ENCODE measurements around the gene LINGO4.
A peak's percentile ranks its signal among the peaks of the same experiment; 100 is the strongest.

LINGO4 gene, protein sequence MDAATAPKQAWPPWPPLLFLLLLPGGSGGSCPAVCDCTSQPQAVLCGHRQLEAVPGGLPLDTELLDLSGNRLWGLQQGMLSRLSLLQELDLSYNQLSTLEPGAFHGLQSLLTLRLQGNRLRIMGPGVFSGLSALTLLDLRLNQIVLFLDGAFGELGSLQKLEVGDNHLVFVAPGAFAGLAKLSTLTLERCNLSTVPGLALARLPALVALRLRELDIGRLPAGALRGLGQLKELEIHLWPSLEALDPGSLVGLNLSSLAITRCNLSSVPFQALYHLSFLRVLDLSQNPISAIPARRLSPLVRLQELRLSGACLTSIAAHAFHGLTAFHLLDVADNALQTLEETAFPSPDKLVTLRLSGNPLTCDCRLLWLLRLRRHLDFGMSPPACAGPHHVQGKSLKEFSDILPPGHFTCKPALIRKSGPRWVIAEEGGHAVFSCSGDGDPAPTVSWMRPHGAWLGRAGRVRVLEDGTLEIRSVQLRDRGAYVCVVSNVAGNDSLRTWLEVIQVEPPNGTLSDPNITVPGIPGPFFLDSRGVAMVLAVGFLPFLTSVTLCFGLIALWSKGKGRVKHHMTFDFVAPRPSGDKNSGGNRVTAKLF

DNA sequence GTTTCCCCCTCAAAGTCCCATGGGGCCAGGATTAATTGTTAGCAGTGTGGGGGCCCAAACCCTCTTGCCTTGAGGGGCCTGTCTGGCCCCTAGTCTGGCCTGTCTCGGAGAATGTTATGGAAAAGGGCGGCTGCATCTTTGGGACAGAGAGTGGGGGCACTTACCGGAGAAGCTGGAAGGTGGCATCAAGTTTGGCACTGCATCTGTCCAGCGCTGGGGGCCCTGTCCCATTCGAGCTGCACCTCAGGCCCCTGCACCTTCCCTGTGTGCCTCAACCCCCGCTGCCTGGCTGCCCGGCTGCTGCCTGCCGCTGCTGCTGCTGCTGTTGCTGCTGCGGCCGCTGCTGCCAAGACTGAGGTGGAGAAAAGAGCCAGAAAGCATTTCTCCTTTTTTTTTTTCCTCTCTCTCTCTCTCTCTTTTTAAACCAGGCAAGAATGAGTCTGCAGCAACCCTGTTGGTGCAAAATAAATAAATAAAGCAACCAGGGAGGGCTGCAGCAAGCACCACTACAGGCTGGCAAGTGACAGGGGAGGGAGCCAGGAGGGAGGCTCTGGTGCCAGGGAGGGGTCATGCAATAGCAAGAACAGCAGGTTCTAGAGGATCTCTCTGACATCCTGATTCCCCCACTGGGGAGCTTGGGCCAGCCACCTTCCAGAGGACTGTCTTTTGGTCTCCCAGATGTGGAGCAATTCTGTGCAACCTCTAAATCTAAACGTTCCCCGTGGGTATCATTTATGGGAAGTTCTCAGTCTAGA, at the start of gene LINGO4:
LINGO4 (minus strand) TSS at position 354 of the 755 bp plus-strand sequence. CDS start 2,715 bp downstream, outside the sequence.
- DNase-seq, result no peak

DNA sequence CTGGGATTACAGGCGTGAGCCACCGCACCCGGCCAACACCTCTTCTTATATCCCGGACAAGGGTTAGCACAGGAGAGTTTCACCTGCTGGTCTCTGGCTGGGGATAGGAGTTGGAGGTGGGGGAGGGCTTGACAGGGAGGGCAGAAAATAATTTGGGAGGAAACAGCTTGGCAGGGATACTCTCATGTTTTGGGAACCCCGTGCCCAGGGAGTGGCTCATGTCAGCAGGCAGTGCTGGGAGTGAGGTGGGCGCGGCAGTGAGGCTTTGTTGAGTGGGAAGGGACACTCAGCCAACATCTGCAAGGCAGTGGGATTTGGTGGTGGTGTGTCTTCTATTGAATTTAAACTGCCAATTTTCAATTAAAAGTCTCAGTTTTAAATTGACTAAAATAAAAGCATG, 49.4 kb upstream of the LINGO4 start:
- DNase-seq, result no peak

DNA sequence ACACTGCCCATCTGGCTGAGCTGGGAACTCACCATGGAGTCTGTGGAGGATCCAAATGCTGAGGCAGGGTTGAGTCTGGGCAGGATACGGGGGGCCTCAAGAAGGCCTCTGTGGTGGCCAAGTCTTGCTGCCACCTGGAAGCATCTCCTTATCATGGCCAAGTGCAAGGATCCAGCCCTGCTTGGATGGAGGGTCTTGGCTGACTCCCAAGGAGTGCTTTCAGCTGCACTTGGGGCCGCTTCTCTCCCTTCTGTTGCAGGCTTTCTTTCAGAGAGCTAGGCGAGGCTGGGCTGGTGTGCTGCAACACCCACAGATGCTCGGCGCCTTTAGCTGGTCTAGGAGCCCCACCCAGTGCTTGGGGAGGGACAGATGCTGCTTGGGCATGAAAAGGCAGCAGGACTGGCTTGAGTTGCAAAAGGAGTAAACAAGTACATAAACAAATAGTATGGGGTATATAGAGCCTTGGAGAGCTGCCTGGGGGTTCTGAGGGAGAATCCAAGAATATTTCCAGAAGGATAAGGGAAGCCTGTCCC, 48.3 kb upstream of the LINGO4 start, which contains the start of gene THEM5:
THEM5 (minus strand) TSS at position 302 of the 533 bp plus-strand sequence; CDS start at position 155, 147 bp downstream.
- DNase-seq, result no peak

DNA sequence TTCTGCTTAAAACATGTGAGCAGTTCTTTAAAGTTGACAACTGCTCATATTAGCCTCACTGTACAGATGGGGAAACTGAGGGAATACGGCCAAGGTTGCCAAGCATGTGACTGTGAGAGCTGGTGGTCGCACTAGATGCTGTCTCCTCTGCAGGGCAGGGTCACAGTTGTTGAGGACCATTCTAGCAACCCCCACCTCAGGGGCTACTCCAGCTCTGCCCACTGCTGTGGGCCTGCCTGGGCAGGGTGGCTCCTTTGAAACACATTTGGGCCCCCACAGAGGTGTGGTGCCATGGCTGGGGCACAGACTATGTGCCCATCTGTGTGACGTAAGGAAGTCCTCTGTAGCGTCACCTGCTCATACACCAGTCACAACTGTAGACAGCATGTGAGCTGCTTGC, 47.5 kb upstream of the LINGO4 start:
- DNase-seq, result no peak

DNA sequence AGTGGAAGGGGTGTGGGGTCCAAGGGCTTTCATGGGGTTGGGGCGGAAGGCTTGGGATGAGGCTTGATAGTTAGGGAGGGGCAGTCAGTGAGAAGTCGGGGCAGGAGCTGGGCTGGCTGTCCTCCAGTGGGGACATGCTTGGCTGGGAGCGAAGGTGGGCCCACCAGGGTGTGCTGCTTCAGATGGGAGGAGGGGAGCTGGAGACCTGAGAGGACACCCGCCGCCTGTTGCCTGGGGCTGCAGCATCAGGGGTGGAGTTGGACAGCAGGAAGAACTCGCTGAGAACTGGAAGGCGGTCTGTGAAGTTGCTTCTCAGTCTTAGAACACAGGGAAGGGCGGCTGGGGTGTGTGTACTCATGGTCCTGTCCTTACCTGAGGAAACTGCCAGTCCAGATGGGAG, 46.7 kb upstream of the LINGO4 start:
- DNase-seq, result no peak

DNA sequence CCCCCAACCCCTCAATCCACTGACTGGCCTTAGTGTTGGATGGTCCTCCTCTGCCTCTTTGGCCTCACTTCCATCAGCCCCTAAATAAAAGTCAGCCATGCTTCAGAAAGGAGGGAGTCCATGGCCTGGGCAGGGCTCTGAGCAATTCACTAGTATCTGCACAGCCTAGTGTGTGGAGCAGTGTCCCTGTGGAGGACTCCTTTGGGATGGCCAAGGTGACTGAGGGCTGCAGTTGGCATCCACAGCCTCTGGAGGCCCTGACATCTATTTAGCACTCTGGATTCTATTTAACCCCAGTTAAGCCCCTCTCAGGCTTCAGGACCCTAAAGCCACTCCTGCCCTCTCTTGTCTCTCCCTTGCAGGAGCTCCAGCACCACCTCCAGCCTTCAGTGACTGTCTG, 44.7 kb upstream of the LINGO4 start:
- DNase-seq, result no peak

DNA sequence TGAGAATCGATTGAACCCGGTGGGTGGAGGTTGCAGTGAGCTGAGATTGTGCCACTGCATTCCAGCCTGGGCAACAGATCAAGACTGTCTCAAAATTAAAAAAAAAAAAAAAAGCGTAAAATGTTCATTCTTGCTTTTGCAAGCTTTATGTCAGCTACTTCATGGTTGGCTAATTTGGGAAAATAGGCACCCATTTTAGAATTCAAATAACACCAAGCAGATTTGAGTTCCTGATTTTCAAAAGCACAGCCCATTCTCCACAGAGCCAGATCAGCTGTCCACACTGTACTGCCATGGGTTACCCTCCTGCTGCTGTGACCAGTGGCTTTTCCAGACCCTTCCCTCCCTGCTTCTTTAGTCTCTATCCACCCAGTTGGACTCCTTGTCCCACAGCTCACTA, 43.9 kb upstream of the LINGO4 start:
- no peak for DNase-seq

DNA sequence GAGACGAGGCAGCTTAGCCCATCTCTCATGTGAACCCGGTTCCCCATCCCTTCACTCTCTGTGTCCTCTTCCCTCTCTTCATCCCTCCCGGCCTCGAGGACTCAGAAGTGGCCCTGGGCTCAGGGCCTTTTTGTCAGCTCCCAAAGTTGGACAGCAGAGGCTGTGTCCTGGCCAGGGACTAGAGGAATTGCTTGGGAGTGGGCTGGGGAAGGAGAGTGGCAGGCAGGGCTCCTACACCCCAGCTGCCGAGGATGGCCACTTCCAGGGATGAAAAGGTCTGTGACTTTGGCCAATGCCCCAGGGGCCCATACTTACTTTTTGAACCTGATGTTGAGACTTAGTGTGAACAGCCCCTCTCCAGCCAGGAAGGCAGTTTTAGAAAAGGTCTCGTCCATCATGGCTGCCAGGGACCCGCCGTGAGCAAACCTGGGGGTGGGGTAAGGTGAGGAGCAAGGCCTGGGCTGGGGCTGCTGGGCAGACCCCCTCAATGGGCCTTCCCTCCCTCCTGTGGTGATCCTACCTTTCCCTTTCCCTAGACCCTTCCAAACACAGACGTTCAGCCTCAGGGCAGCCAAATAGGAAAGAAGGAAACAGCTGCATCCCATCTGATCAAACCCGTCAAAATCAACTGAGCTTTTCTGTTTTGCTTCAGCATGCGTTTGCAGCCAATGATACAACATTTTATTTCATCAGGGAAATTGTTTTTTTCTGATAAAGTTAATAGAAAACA, 42.8 kb upstream of the LINGO4 start:
- DNase-seq, result no peak

DNA sequence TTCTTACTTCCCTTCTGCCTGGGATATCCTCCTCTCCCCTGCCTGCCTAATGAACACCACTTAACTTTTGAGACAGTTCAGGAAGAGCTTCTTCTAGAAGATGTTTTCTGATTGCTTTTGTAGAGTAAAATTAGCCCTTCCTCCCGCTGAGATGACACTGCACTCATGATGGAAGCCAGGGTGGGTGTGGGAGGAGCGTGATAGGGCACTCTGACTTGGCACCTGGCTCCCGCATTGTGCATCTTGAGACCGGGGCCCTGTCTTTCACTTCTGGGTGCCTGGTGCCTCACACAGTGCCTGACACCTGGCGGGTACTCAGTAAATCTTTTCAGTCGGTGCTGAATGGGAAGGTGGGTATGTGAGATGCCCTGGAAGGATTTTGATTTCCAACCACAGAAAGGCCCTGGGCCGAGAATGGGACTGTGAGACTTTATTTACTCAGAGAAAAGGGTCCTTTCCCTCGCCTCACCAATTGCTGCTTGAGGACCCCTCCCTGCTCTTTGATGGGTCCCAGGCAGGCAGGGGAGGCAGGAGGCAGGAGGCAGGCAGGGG, 41.5 kb upstream of the LINGO4 start:
- no peak for DNase-seq

DNA sequence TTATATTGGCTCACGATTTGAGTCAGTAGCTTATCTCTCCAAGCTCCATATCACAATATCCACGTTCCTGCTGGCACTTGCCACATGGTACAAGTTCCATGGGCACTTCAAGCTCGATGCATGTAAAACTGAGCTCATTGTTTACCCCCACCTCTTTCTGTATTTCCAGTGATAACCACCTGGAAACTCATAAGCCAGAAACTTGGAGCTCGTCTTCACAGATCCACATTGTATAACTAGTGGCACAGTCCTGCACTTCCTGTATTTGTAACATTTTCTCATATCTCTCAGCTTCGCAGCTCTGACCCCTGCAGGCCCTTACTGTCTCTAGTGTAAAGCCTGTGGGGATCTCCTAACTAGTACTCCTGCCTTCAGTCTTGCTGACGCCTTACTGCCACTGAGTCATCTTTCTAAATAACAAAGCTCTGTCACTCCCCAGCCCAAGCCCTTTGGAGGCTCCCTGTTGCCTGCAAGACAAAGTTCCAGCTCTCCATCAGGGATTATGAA, 40.9 kb upstream of the LINGO4 start:
- DNase-seq, result no peak

DNA sequence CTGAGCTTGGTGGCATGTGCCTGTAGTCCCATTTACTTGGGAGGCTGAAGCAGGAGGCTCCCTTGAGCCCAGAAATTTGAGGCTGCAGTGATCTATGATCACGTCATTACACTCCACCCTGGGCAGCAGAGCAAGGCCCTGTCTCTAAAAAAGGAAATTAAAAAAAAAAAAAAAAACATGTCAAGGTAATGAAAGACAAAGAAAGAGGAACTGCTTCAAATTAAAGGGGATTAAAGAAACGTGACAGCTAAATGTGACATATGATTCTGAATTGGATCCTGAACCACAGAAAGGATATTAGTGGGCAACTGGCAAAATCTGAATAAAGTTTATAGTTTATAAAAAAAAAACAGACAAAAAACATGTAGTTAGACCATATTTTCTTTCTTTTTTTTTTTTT, 38.2 kb upstream of the LINGO4 start:
- DNase-seq, result no peak

DNA sequence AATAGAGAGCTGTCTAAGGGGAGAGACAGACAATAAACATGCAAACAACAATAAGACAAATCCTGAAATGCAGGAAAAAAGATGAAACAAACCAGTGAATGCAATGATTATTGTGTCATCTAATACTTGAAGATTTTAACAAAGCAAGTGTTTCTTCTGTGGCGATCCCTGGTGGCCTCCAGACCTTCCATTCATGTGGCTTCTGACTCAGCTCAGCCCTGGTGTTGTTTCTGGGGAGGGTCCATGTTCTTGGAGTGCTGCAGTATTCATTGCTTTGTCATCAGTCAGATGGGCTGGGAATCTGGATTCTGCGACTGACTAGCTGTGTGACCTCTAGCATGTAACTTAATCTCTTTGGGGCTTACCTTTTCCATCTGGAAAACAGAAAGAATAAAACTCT, 35.9 kb upstream of the LINGO4 start:
- DNase-seq, result no peak

DNA sequence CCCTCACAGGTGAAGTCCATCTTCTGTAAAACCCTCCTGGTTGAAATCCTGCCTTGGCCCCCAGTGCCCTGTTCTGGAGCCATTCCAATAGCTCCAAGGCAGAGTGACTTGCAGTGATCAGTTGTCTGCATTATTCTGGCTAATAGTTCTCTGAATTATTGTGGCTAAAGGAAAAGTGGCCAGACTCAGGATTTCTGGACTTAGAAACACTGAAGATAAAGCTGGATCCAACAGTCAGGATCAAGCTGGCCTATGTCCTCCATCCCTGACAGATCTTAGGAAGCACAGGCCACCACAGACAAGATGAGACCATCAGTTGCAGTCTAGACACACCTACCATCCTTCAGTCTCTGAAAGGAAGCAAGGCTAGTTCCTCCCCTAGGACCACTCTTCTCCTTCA, 35.2 kb upstream of the LINGO4 start:
- DNase-seq, result no peak

DNA sequence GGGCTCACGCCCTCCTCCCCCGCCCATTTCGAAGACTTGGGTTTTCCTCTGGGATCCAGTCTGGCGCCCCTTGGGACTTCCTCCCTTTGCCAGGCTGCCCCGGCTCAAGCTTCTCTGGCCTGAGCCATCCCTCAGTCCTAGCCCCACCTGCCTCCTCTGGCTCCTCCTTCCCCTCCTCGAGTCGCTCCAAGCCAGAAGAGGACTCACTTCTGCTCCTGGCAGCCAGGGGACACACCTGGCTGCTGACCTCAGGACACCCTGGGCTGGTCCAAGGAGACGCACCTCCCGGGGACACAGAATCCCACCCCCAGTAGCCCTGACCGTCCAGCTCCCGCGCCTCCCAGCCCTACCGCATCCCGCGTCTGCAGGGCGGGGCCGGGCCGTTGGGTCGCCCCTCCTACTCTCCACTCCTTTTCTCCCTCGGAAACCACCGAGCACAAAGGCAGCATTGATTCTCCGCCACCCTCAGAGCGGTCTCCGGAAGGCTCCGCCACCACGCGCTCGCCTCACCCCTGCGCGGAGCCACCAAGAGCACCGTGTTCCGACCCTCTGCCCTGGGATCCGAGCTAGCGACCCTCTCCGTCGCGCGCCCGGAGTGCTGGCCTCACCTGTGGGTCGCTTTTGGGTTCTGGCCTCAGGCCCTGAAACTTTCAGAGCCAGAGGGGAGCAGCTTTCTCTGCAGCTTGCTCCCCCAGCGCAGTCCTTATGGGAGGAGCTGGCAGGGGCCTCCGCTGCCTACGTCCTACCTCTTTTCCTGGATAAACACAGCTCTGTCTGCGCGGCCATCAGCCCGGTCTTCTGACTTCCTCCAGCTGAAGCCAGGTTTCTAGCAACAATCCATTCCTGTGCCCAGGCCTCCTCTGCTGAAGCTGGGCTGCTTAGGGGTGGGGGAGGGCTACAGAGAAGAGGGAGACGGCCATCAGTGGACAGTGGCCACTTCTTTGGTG, 34.5 kb upstream of the LINGO4 start, which contains the start of gene C2CD4D:
C2CD4D (minus strand) TSS at position 364 of the 947 bp plus-strand sequence. CDS start 831 bp downstream, outside the sequence.
- peak; percentile 74 to 81 for DNase-seq

DNA sequence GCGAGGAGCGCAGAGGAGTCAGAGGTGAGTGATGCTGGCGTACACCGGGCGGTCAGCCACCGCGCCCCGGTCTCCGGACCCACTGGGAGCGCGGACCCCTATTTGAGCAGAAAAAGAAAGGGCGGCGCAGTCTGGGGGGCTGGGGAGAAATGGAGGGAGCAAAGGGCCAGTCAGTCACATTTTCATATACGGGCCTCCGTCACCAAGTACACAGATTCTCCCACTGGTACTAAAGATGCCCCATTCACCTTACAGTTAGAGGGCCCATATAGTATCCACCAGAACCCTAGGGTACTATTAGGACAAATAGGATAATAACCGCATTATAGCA, 33.8 kb upstream of the LINGO4 start:
- DNase-seq, result no peak

DNA sequence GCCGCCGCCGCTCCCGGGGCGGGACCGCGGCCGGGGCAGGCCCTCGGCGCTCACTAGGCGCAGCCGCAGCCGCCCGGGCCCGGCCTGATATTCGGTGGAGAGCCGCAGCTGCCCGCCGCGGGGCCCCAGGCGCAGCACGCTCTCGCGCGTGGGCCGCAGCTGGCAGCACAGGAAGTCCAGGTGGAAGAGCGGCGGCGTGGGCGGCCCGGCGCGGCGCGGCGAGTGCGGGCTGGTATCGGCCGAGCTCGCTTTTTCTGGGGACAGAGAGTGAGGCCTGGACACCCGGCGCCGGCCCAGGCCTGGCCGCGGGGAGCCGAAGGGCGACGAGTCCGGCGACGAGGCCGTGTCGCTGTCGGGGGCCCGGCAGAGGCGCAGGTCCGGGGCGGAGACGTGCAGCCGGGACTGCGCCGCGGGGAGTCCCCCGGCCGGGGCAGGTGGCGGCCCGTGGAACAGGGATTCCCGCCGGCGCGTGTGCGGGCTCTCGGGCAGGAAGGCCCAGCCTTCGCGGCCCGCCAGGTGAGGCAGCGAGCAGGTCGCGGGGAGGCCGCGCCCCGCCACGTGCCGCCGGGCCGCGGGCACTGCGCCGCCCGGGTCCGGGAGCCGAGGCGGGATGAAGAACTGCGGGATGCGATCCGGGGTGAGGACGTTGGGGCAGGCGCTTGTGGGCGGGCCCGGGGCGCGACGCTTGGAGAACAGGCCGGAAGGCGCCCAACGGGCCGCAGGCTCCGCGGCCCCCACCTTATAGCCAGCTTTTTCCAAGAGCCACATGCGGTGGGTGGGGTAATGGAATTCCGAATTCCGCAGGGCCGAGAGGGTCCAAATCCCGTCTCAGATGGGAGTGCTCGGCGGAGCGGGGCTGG, 33.2 kb upstream of the LINGO4 start:
- DNase-seq, result peak; percentile 36 to 44

DNA sequence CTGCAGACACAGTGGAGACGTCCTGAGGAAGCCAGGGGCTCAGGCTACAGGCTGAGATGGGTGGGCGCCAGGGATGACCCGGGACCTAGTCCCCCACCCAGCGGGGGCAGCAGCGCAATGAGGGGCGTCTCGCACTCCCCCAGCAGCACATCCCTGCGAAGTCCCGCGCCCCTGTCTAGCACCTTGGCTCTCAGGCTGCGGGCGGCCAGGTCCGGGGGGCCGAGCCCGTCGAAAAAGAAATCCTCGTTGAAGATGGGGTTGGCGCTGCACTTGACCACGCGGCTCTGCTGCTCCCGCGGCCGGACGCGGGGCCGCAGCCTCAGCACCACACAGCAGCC, 32.6 kb upstream of the LINGO4 start:
- no peak for DNase-seq

DNA sequence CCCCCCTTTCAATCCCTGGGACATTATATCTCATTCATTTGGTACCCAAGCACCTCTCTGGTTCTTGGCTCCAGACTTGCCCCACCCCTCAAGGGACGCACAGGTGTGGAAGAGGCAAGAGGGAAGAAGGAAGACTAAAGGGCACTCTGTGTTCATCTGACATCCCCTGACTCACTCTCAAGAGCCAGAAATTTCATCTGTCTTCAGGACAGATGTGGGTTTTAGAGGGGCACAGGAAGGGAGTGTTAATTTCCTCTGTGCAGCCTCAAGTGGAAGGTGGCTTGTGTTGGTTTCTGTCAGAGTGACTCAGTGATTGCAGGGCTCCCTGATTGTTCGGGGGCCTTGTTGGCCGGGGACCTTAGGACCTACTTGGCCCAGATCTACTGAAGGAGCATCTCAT, 32.0 kb upstream of the LINGO4 start:
- peak in 1 of 2 donors; percentile 44 for DNase-seq

DNA sequence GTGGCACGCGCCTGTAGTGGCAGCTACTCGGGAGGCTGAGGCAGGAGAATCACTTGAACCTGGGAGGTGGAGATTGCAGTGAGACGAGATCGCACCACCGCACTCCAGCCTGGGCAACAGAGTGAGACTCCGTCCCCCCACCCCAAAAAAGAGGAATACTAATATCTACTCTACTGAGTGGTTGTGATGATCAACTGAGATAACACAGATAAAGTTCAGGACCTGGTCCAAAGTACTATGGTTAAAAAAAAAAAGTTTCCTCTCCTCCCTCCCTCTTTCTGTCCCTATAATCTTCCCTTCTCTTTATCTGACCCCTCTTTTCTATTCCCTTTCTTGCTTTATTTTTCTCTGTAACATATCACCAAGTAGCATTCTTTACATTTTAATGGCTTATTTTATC, 30.4 kb upstream of the LINGO4 start:
- DNase-seq, result no peak

DNA sequence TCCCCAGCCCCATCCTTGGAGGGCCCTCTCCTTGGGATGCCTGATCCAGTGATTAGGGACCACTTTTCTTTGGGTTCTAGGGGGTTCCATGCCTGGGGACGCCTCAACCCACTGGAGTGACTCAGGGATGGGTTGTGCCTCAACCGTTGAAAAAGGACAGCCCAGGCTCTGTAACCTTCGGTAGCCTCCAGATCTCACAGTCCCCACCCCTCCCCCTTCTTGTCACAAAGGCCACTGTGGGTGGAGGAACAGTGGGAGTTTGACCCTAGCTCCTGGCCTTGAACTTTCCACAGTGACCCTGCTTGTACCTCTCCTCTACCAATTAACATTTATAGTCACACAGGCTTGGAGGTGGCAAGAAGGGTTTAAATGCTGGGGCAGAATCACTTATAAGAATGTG, 29.0 kb upstream of the LINGO4 start:
- no peak for DNase-seq

Data from CD4-positive, alpha-beta T cell treated with Interleukin-1 beta for 1 hour (primary cell).